Brain pericyte (primary cell): ENCODE measurements around the gene KIF12.

Experiments
- DNase-seq: peaks from one replicate; pipeline ENCODE4 v3.0.0-alpha.2; 2012; ENCODE audit warnings: low read depth, low spot score

KIF12 gene

GRCh38 chr9:114123031-114123977, 24.2 kb upstream of the KIF12 start:
- DNase-seq: no peak

- DNase-seq: no peak
Observed at GRCh38 chr9:114122136-114123027, 23.3 kb upstream of the KIF12 start.

GRCh38 chr9:114121227-114122135, 22.4 kb upstream of the KIF12 start:
- no peak for DNase-seq

DNA sequence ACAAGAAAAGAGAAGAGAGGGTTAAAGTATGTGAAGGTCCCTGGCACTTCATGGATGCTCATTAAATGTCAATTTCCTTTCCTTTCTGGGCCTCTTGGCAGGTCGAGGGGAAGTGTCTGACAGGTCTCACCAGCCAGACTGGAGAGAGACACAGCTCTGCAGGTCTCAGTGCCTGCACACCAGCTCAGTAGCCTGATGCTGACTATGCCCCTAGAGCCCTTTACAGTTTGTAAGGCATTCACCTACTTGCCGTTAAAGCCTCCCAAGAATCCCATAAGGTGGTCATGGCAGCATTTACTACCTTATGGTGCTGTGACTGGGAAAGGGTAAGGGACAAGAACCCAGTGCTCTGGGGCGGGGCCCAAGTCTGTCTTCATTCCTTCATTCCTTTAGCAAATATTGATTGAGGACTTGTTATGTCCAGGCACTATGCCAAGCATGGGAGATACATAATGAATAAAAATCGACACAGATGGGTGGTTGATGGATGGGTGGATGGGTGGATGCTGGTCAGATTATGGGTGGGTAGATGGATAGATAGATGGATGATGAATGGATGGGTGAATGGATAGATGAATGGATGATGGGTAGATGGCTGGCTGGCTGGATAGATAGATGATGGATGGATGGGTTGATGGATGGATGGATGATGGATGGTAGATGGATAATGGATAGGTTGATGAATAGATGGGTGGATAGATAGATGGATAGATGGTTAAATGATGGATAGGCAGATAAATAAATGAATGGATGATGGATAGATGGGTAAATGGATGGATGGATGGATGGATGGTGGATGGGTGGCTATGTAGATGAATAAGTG, 21.3 kb upstream of the KIF12 start:
- no peak for DNase-seq

DNA sequence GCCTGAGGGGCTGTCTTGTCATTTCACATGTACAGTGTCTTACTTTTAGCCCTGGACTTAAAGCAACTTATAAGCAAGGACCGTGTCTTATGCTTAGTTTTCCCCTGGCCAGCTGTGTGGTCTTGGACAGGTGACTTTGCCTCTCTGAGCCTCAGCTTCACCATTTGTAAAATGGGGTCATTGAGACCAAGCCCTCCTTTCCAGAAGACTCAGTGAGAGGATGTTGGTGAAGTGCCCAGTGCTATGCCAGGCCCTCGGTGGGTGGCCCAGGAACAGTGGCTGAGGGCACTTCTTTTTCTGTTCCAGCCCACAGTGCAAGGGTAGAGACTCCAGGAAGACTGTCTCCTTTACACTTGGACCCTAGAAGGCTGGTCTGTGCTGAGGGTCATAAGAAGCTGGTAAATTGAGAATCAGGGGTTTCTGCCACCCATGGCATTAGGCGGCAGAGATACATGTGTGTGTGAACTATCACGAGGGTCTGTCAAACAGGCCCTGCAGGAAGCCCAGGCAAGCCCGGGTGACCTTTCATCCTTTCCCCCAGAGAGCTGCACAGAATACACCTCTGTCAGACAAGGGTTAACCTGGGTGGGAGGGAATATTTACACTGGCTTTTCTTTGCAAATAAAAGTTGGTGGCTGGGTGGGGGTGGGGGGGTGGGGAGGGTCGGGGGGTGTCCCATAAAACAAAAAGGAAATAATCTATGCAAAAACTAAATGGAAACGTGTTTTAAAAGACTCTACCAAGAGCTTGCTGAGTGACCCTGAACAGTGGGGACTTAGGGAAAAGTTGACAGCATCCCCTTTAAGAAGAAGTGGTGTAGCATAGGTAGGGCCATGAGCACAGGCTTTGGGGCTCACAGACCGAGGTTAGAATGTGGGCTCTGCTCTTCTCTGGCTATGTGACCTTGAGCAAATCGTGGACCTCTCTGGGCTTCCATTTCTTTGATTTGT, 20.4 kb upstream of the KIF12 start:
- DNase-seq: no peak

DNA sequence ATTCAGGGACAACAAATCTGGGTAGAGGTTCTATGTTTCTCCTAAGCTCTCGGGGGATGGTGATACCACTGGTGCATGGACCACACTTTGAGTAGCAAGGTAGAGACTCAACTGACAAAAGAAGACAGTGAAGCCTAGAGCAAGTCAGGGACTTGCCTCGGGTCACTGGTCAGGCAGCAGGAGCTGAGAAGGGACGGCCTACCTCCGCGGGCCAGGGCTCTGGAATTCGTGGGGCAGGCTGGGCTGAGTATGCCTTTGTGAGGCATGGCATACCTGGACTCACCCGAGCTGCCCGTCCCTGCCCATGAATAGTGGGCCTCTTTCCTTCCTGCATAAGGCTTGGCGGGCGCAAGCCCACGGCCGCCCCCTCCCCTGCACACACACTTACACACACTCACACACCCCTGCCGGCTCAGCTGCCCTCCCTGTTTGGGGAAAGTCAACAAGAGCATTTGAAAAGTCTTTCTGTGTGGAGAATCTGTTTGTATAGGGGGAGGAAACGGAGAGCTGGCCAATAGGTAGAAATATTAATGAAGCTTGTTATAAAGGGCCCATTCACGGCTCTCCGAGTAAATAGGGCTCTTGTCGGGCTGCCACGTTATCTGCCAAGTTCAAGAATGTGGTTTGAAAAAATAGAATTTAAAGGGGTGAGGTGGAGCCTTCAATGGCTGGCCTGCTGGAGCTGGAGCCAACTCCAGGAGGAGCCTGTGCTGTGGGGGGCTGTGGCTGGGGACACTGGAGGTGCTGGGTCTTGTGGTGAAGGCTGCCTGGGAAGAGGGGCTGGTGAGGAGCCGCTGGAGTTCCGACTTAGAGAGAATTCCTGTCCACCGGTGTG, 19.1 kb upstream of the KIF12 start:
- DNase-seq: no peak

- no peak for DNase-seq
Observed at GRCh38 chr9:114117614-114117995, 18.5 kb upstream of the KIF12 start.

- DNase-seq: no peak
Observed at GRCh38 chr9:114116126-114116747, 17.1 kb upstream of the KIF12 start.

DNA sequence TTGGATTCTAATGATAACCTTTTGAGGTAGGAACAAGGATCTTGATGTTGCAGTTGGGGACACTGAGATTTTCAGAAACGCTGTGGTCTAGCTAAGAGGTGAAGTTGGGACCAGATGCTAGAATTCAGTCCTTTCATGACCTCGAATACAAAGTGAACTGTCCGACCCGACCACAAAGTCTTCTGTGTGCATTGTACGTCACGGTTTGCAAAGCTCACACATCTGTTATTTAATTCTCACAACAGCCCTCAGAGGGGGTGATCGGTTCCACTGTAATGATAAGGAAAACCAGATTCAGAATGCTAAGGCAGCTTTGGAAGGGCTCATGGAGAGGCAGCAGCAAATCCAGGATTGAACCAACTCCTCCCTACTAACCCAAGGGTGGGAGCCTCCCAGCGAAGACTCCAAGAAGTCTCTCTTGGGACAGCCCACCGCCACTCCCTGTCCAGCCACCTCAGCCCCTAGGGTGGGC, 16.6 kb upstream of the KIF12 start:
- no peak for DNase-seq

- no peak for DNase-seq
Observed at GRCh38 chr9:114114364-114114763, 15.3 kb upstream of the KIF12 start.

DNA sequence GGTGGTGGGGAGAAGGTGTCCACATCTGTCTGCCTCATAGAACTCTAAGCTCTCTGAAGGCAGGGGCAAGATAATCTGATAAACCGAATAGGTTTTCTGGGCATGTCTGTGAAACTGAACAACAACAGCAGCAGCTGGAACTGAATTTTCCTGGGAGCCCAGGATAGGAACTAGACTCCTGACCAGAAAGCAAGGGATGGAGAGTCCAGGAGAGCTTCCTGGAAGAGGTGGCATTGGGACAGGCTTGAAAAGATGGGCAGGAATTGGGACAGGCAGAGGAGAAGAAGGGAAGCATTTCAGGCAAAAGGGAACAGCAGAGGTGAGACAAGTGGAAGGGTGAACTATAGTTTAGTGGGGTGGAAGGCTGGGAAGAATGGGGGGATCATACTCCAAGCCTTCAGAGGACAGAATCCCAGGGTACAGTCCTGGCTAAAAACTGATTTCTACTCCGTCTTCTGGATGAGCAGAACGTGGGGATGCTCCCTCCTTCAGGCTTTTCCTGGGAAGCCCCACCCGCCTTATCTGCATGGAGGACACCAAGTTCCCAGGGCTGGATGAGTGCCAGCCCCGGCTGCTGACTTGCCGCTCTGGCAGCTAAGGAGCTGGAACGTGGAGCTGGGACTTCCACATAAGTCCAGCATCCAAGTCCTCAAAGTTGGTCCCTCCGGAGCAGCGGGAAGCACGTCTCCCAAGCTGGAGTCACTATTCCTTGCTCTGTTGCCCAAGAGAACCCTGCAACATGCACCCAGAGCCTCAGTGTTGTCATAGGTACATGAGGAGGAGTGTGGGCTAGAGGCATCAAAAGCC, 13.9 kb upstream of the KIF12 start:
- no peak for DNase-seq

DNA sequence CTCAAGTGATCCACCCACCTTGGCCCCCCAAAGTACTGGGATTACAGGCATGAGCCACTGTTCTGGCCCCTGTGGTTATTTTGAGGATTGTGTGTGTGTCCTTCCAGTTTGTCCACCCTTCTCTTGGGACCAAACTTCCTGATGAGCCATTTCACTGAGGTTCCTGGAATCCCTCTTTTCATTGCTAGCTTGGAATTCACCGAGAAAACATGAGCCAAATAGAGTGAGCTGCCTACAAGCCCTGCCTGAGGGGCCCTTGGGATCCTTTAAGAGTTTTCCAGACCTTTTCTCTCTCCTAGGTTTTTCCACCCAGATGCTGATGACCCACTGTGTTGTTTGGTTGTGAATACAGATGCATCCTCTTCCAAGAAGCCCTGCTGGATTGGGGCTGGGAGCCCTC, 13.2 kb upstream of the KIF12 start:
- no peak for DNase-seq

- no peak for DNase-seq
Observed at GRCh38 chr9:114110180-114110579, 11.1 kb upstream of the KIF12 start.

- no peak for DNase-seq
Observed at GRCh38 chr9:114109124-114109523, 10.0 kb upstream of the KIF12 start.

GRCh38 chr9:114108016-114108833, 9.1 kb upstream of the KIF12 start:
- peak; percentile 29 for DNase-seq

DNA sequence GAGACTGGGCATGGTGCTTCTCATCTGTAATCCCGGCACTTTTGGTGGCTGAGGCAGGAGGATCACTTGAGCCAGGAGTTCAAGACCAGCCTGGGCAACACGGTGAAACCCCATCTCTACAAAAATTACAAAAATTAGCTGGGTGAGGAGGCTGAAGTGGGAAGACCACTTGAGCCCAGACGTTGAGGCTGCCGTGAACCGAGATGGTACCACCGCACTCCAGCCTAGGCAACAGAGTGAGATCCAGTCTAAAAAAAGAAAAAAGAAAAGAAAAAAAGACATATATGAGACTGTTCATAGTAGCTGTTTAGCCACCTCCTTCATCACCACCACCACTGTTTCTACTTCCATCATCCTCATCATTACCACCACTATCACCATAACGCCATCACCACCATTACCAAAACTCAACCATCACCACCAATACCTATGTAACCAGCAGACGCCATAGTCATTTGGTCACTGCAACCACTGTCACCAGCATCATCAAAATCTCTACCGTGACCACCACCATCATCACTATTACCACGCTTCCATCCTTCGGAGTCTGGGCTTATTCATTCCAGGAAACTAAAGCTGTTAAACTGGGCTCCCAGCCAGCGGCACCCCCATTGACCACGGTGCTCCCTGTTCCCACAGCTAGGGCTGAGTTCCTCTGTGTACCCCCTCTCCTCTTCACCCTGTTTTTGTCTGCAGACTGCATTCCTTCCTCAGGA, 8.4 kb upstream of the KIF12 start:
- no peak for DNase-seq
